NT2/D1 (cell line): ENCODE measurements around the gene LAG3.
A peak's percentile ranks its signal among the peaks of the same experiment; 100 is the strongest.

Experiments
- DNase-seq: peaks from one replicate; pipeline ENCODE4 v3.0.0-alpha.2; 2011; ENCODE audit warnings: low read depth, low spot score
- H3K27me3 ChIP-seq: 2 replicates; pipeline ENCODE4 v1.6.0; 2011; ENCODE audit warnings: mild to moderate bottlenecking; ENCODE audit not compliant: insufficient read length, insufficient read depth
- H3K36me3 ChIP-seq: 2 replicates; pipeline ENCODE4 v1.6.1; 2011; ENCODE audit warnings: mild to moderate bottlenecking, low read length, mixed read lengths; ENCODE audit not compliant: insufficient read depth, insufficient read length
- H3K4me1 ChIP-seq: 2 replicates; pipeline ENCODE4 v1.5.1; 2011; ENCODE audit not compliant: insufficient read depth, insufficient read length
- H3K4me3 ChIP-seq: 2 replicates; pipeline ENCODE4 v1.5.1; 2011; ENCODE audit warnings: low read depth; ENCODE audit not compliant: insufficient read length
- H3K9ac ChIP-seq: 2 replicates; pipeline ENCODE4 v1.6.0; 2011; ENCODE audit warnings: low read depth; ENCODE audit not compliant: insufficient read length
- H3K9me3 ChIP-seq: 2 replicates; pipeline ENCODE4 v1.5.1; 2011; ENCODE audit warnings: mild to moderate bottlenecking, low read length; ENCODE audit not compliant: insufficient read depth
- SUZ12 ChIP-seq: IDR thresholded peaks from 2 replicates; pipeline ENCODE4 v1.6.1; 2011; ENCODE audit not compliant: insufficient read length, insufficient read depth; ENCODE audit errors: extremely low read depth
- YY1 ChIP-seq: IDR thresholded peaks from 2 replicates; pipeline ENCODE4 v1.6.1; 2011; ENCODE audit not compliant: insufficient read length, insufficient read depth
- ZNF274 ChIP-seq: IDR thresholded peaks from 2 replicates; pipeline ENCODE4 v1.6.1; 2011; ENCODE audit warnings: mild to moderate bottlenecking, low read depth, low read length

LAG3 gene

DNA sequence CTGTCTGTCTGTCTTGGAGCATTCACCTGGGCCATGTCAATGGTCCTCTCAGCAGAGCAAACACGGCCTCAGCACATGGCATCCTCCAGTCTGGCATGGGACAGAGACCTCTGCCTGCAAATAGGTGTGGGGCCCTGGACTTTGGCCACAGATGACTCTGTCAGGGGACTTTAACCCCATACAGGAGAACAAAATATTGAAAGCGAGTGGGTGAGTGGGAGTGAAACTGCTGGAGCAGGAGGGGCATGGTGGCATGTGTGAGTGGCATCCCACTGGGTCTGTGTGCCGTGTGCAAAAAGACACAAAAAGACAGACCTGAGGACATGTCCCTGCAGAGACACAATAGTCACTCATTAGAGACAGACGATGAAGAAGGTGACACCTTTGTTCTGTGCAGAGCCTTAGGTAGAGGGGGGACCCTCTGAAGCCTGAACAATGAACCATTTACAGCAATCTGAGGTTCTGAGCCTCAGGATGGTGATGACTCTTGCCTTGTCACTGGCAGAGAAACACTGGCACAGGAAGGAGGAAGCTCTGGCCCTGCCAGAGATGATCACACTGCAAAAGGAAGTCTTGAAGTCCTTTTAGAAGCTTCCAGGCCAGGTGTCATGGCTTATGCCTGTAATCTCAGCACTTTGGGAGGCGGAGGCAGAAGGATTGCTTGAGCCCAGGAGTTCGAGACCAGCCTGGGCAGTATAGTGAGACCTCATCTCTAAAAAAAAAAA, 7.5 kb downstream of the LAG3 start:
- H3K36me3 ChIP-seq = peaks cover 13% of the 10 kb centered on the region
- H3K4me3 ChIP-seq = no peak overlapping the region
- TF ChIP-seq YY1 = no peak
- TF ChIP-seq SUZ12 = no peak
- no peak for TF ChIP-seq ZNF274
- peak overlapping the region; percentile 57 for H3K9ac ChIP-seq
- H3K27me3 ChIP-seq = peaks cover 33% of the 10 kb centered on the region
- DNase-seq = no peak
- H3K9me3 ChIP-seq = no peaks in the 10 kb centered on the region
- peaks cover 34% of the 10 kb centered on the region for H3K4me1 ChIP-seq

DNA sequence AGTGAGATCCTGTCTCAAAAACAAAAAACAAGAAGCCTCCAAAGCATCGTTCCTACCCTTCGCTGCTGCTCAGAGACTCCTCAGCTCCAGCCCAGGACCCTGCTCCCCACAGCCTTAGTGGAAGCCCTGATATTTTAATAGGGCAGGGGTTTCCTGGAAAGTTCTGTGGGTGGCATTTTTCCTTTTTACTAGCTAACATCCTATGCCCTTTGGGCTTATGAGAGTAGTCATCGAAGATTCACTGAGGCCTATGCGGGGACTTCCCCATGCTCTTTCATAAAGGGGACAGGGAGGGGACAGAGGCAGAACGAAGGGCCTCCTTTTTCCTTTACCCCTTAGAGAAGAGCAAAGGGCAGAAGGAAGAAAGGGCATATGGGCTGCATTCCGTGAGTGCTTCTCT, 8.3 kb downstream of the LAG3 start:
- DNase-seq = no peak
- Histone ChIP-seq H3K9me3 (no peaks in the 10 kb centered on the region), H3K4me3 (no peak overlapping the region), H3K36me3 (peaks cover 8% of the 10 kb centered on the region), H3K9ac (no peak overlapping the region), H3K4me1 (peaks cover 37% of the 10 kb centered on the region), H3K27me3 (peaks cover 26% of the 10 kb centered on the region)
- TF ChIP-seq SUZ12 (no peak), ZNF274 (no peak), YY1 (no peak)

GRCh38 chr12:6782119-6782518, 9.8 kb downstream of the LAG3 start:
- DNase-seq = no peak
- Histone ChIP-seq H3K36me3 (no peaks in the 10 kb centered on the region), H3K9me3 (no peaks in the 10 kb centered on the region), H3K4me3 (no peak overlapping the region), H3K27me3 (peaks cover 12% of the 10 kb centered on the region), H3K4me1 (peaks cover 39% of the 10 kb centered on the region), H3K9ac (no peak overlapping the region)
- no peak for TF ChIP-seq SUZ12
- TF ChIP-seq ZNF274 = no peak
- no peak for TF ChIP-seq YY1

DNA sequence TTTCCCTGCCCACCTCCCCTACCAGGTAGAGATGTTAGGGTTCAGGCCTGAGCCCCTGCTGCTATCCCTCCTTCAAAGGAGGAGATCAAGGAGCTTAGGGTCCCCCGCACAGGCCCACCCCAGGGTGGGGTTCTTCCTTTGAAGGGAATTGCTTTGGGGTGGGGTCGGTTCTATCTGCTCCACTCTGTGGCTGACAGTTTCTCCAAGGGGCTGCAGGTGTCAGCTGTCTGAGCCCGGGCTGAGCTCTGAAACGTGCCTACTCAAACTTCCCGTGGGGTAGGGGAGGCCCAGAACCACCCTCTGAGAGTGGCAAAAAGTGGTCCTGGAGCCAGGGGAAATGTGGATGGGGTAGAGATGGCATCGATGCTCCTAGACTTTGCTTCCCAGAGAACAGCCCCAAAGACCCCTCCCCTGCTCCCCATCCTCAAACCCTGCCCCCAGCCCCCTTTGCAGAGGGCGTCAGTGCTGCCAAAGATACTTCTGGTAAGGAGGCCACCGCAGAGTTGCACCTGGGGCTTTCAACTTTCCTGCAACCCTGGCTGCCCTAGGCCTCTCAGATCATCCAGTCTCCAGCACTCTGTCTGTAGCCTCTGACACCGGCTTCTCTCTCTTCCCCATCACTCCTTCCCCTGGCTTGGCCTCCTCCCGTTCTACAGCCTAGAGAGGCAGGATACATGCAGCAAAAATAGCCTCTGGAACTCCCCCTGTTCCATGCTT, 10.7 kb downstream of the LAG3 start:
- H3K9ac ChIP-seq = no peak overlapping the region
- no peak for DNase-seq
- no peaks in the 10 kb centered on the region for H3K36me3 ChIP-seq
- TF ChIP-seq SUZ12 (no peak), ZNF274 (no peak), YY1 (no peak)
- peaks cover 4% of the 10 kb centered on the region for H3K27me3 ChIP-seq
- H3K4me1 ChIP-seq = peaks cover 30% of the 10 kb centered on the region
- H3K9me3 ChIP-seq = no peaks in the 10 kb centered on the region
- H3K4me3 ChIP-seq = no peak overlapping the region

- no peaks in the 10 kb centered on the region for H3K36me3 ChIP-seq
- no peaks in the 10 kb centered on the region for H3K9me3 ChIP-seq
- TF ChIP-seq YY1 (no peak), ZNF274 (no peak), SUZ12 (no peak)
- H3K9ac ChIP-seq = no peak overlapping the region
- peaks cover 30% of the 10 kb centered on the region for H3K4me1 ChIP-seq
- H3K27me3 ChIP-seq = no peaks in the 10 kb centered on the region
- H3K4me3 ChIP-seq = no peak overlapping the region
- no peak for DNase-seq
These were observed 11.5 kb downstream of the LAG3 start for GRCh38 chr12:6783828-6784227.

GRCh38 chr12:6784296-6784695, 12.0 kb downstream of the LAG3 start:
- DNase-seq = no peak
- Histone ChIP-seq H3K27me3 (no peaks in the 10 kb centered on the region), H3K4me1 (peaks cover 30% of the 10 kb centered on the region), H3K4me3 (no peak overlapping the region), H3K9me3 (no peaks in the 10 kb centered on the region), H3K36me3 (no peaks in the 10 kb centered on the region), H3K9ac (peak overlapping the region; percentile 0)
- TF ChIP-seq SUZ12 (no peak), YY1 (no peak), ZNF274 (no peak)

GRCh38 chr12:6784761-6785160, 12.4 kb downstream of the LAG3 start:
- Histone ChIP-seq H3K9me3 (no peaks in the 10 kb centered on the region), H3K9ac (peak overlapping the region; percentile 0), H3K4me3 (no peak overlapping the region), H3K4me1 (peaks cover 31% of the 10 kb centered on the region), H3K36me3 (no peaks in the 10 kb centered on the region), H3K27me3 (no peaks in the 10 kb centered on the region)
- DNase-seq = no peak
- TF ChIP-seq YY1 (no peak), SUZ12 (no peak)
